HepG2 (cell line): Measurements from ENCODE around the gene MAN2A2. TPM values are rescaled to one million over a fixed set of nuclear protein-coding genes. Genes with fewer than 3 reads are reported as not detected.

ENCODE experiments used
- ARID2 ChIP-seq: sonication (generic); formaldehyde crosslinking; IDR thresholded peaks from 2 replicates; pipeline ENCODE4 v1.8.1; 2022; ENCODE audit warnings: mild to moderate bottlenecking, missing genetic modification reagents, borderline replicate concordance
- BHLHE40 ChIP-seq: IDR thresholded peaks from 2 replicates; pipeline ENCODE4 v1.6.1; 2011; ENCODE audit warnings: low read length, improper control_type of control experiment
- ERF ChIP-seq: IDR thresholded peaks from 2 replicates; pipeline ENCODE4 v1.6.1; 2018; ENCODE audit warnings: missing biosample characterization, missing genetic modification reagents
- FOXO4 ChIP-seq: sonication (generic); formaldehyde crosslinking; conservative IDR thresholded peaks from 2 replicates; pipeline ENCODE4 v1.8.1; 2023; ENCODE audit warnings: missing genetic modification reagents
- GMEB1 ChIP-seq: sonication (generic); formaldehyde crosslinking; IDR thresholded peaks from 2 replicates; pipeline ENCODE4 v1.5.1; 2020; ENCODE audit warnings: missing genetic modification reagents, mild to moderate bottlenecking, borderline replicate concordance
- HMG20A ChIP-seq: IDR thresholded peaks from 2 replicates; pipeline ENCODE4 v1.6.1; 2016; ENCODE audit warnings: borderline replicate concordance
- HNRNPK ChIP-seq: fragments of 200-400 bp; formaldehyde crosslinking; IDR thresholded peaks from 2 replicates; pipeline ENCODE4 v1.6.1; 2018; ENCODE audit warnings: low read length, low read depth, moderate library complexity, mild to moderate bottlenecking; ENCODE audit not compliant: poor library complexity, severe bottlenecking
- KDM5A ChIP-seq: fragments of 200-600 bp; sonication (generic); IDR thresholded peaks from 2 replicates; pipeline ENCODE4 v1.7.0; 2018; ENCODE audit warnings: antibody characterized with exemption, mild to moderate bottlenecking, low read length, borderline replicate concordance
- POLR2AphosphoS5 ChIP-seq: IDR thresholded peaks from 2 replicates; pipeline ENCODE4 v1.6.1; 2012; ENCODE audit warnings: low read depth, low read length
- SRSF1 ChIP-seq: fragments of 200-400 bp; formaldehyde crosslinking; optimal IDR thresholded peaks from 2 replicates; pipeline ENCODE3; 2017; ENCODE audit warnings: mild to moderate bottlenecking, low read depth, low read length, moderate library complexity
- XBP1 ChIP-seq: sonication (generic); formaldehyde crosslinking; IDR thresholded peaks from 2 replicates; pipeline ENCODE4 v1.5.0; 2020; ENCODE audit warnings: missing genetic modification reagents
- ZFX ChIP-seq: sonication (generic); formaldehyde crosslinking; IDR thresholded peaks from 2 replicates; pipeline ENCODE4 v1.4.0; 2020; ENCODE audit warnings: mild to moderate bottlenecking, low read depth, missing genetic modification reagents, moderate library complexity
- ZNF143 ChIP-seq: sonication (generic); formaldehyde crosslinking; IDR thresholded peaks from 2 replicates; pipeline ENCODE4 v1.4.0; 2020; ENCODE audit warnings: missing genetic modification reagents
- ZNF275 ChIP-seq: sonication (generic); formaldehyde crosslinking; IDR thresholded peaks from 2 replicates; pipeline ENCODE4 v1.8.0; 2022; ENCODE audit warnings: missing genetic modification reagents, mild to moderate bottlenecking, inconsistent platforms, borderline replicate concordance
- ZNF563 ChIP-seq: sonication (generic); formaldehyde crosslinking; IDR thresholded peaks from 2 replicates; pipeline ENCODE4 v1.8.0; 2022; ENCODE audit warnings: mild to moderate bottlenecking, moderate library complexity, missing genetic modification reagents
- ZNF609 ChIP-seq: sonication (generic); formaldehyde crosslinking; IDR thresholded peaks from 2 replicates; pipeline ENCODE4 v1.4.0; 2020; ENCODE audit warnings: mild to moderate bottlenecking, missing genetic modification reagents, borderline replicate concordance
- ZNF784 ChIP-seq: sonication (generic); formaldehyde crosslinking; IDR thresholded peaks from 2 replicates; pipeline ENCODE4 v1.5.1; 2020; ENCODE audit warnings: missing genetic modification reagents, mild to moderate bottlenecking, borderline replicate concordance
- ZNF788 ChIP-seq: sonication (generic); formaldehyde crosslinking; IDR thresholded peaks from 2 replicates; pipeline ENCODE4 v1.5.0; 2020; ENCODE audit warnings: mild to moderate bottlenecking, missing genetic modification reagents, borderline replicate concordance
- polyA plus RNA-seq, 8 experiments: library from polyadenylated mRNA; depleted of rRNA in 3 of 8; stranded (reverse) in 7 of 8; unstranded in 1 of 8; fragments of >200 nt; fragmentation: Illumina TruSeq in 4 of 8; extraction: Trizol in 4 of 8; gene quantifications; 2 replicates each; pipeline versions ENCODE4 v1.2.1 to v1.2.3, GENCODE V29; 2011 to 2016; ENCODE audit warnings: low read depth in 4 of 8, missing spikeins in 1 of 8, mixed read lengths in 1 of 8; ENCODE audit not compliant: insufficient read depth in 1 of 8
- total RNA-seq, 5 experiments: library from RNA; depleted of rRNA; stranded (reverse); fragments of >200 nt; fragmentation: Illumina TruSeq; extraction: Trizol; gene quantifications; 2 replicates each; pipeline ENCODE4 v1.2.3, GENCODE V29; 2016; ENCODE audit warnings: low read depth in 1 of 5

The MAN2A2 gene
- total and polyA plus RNA-seq, 2 of the 13 experiments (the other 11 are each of a cell fraction or from before 2014, with no cell fraction given): 17.5 to 51.5 TPM

GRCh38 chr15:90931828-90932659 is 28.9 kb downstream of the MAN2A2 start, which contains the start of gene HDDC3 (continued):
- TF ChIP-seq HNRNPK: peak; percentile 37
- TF ChIP-seq GMEB1: peak; percentile 78
- TF ChIP-seq FOXO4 (CRISPR knock-in tag): peak; percentile 90; the same call in 1 of the 2 replicates
- 0 out of 2 replicates have a peak, but pooled peaks have one; percentile 15 for TF ChIP-seq ZNF143 (CRISPR knock-in tag)
- TF ChIP-seq ZNF788 (CRISPR knock-in tag): peak; percentile 89
- no peak for TF ChIP-seq HMG20A (CRISPR knock-in tag)
- TF ChIP-seq ZNF784 (CRISPR knock-in tag): no peak
- no peak; the same call in 1 of the 2 replicates for TF ChIP-seq ZNF609
- TF ChIP-seq SRSF1: peak; percentile 69
- TF ChIP-seq ZNF275 (CRISPR knock-in tag): peak; percentile 30; the same call in 1 of the 2 replicates
- TF ChIP-seq KDM5A: peak; percentile 80; the same call in 1 of the 2 replicates
- peak; percentile 85 for TF ChIP-seq ZNF563
- no peak for TF ChIP-seq XBP1 (CRISPR knock-in tag)
- TF ChIP-seq POLR2AphosphoS5: peak; percentile 72
- TF ChIP-seq ERF (CRISPR knock-in tag): peak; percentile 84
- TF ChIP-seq ZFX: peak; percentile 92
- TF ChIP-seq BHLHE40: no peak
- TF ChIP-seq ARID2: no peak
